Esophagus squamous epithelium (tissue), 4 donors: ENCODE results near the gene SYT4.

Experiments used
- CTCF ChIP-seq, 6 experiments: fragments of 450-650 bp in 4 of 6; fragments of 200-600 bp in 2 of 6; sonication (generic) in 2 of 6; IDR thresholded peaks; one replicate each; pipeline ENCODE4 v1.5.1; 2016 to 2019; ENCODE audit warnings: antibody characterized with exemption in 6 of 6, mild to moderate bottlenecking in 4 of 6, moderate library complexity in 4 of 6
- POLR2A ChIP-seq, 4 donors: fragments of 450-650 bp; IDR thresholded peaks; one replicate each; pipeline ENCODE4 v1.6.1; 2017; ENCODE audit warnings: antibody characterized with exemption in 4 of 4, mild to moderate bottlenecking in 4 of 4, moderate library complexity in 3 of 4

- TF ChIP-seq POLR2A (IDR thresholded peaks at IDR 0.05) = no peak
- no peak for TF ChIP-seq CTCF (IDR thresholded peaks at IDR 0.05)
Measured at GRCh38 chr18:43312891-43313290, 35.6 kb upstream of the SYT4 start.
